H1 (cell line): Measurements from ENCODE around the gene FRRS1. TPM values are rescaled to one million over a fixed set of nuclear protein-coding genes. Genes with fewer than 3 reads are reported as not detected.

Source experiments
- HDAC2 ChIP-seq, 2 experiments: fragments of 300-600 bp in 1 of 2; sonication (generic) in 1 of 2; IDR thresholded peaks; 2 replicates each; pipeline ENCODE4 v1.6.1; 2011 to 2012; ENCODE audit warnings: low read depth in 2 of 2, low read length in 2 of 2, mild to moderate bottlenecking in 2 of 2, moderate library complexity in 2 of 2, borderline replicate concordance in 1 of 2, inconsistent platforms in 1 of 2
- PHF8 ChIP-seq: fragments of 200-600 bp; sonication (generic); conservative IDR thresholded peaks from 2 replicates; pipeline ENCODE4 v1.7.1; 2012; ENCODE audit warnings: low read depth, mild to moderate bottlenecking, inconsistent platforms, low read length, moderate library complexity
- polyA plus RNA-seq, 7 experiments: library from polyadenylated mRNA; depleted of rRNA in 3 of 7; stranded (reverse) in 5 of 7; unstranded in 2 of 7; fragments of >200 nt in 5 of 7; fragments of 200-250 nt in 2 of 7; gene quantifications; 1 replicate in 5 of 7; 2 replicates in 1 of 7; 4 replicates in 1 of 7; pipeline versions ENCODE4 v1.2.1 to v1.2.3, GENCODE V29; 2011 to 2013; ENCODE audit warnings: missing spikeins in 2 of 7, mixed read lengths in 2 of 7
- total RNA-seq: library from RNA; stranded (reverse); fragmentation: NEBNext Ultra II Directional; extraction: Animal tissue kit (Norgen Biotek cat#: 25700); gene quantifications from 2 replicates; pipeline ENCODE4 v1.2.1, GENCODE V29; 2021

Gene FRRS1
- total and polyA plus RNA-seq, 2 of the 8 experiments (the other 6 are each of a cell fraction or from before 2014, with no cell fraction given), result 3.5 to 6.5 TPM

GRCh38 chr1:99751877-99752504 is 14.4 kb downstream of the FRRS1 start (continued):
- TF ChIP-seq HDAC2 (IDR thresholded peaks at IDR 0.05; ENCODE audit: borderline replicate concordance in 1 of 2, low read depth in 2 of 2, low read length in 2 of 2) (no peak), PHF8 (no peak)
- TF ChIP-seq, all 59 proteins: peak for 0
